ENCODE results near the gene B4GALT3. TPM values are rescaled to one million over a fixed set of nuclear protein-coding genes. Genes with fewer than 3 reads are reported as not detected.

Gene B4GALT3
- total and polyA plus RNA-seq, 4 experiments from 2014 or later, result 55.9 to 71.5 (median 62.5) TPM

GRCh38 chr1:161195171-161195570 is 17.9 kb upstream of the B4GALT3 start:
- CTCF ChIA-PET (ENCODE audit: partially characterized antibody), result interaction anchor here (1.3 to 10.9 kb wide), 5 partner anchors 8 to 40 kb away, joined by 3 to 131 read pairs (median 115); partner anchors contain the start of genes APOA2, NDUFS2, PPOX and TOMM40L
- Mint-ChIP-seq H3K4me3 (peak overlapping the region in 2 of 8 donors; percentile 11 to 12), H3K36me3 (peaks cover 0 to 2% of the 10 kb centered on the region in 2 donors), H3K27ac (peak overlapping the region in 3 of 7 donors; percentile 15 to 72 (median 25)), H3K27me3 (peaks cover 0 to 1% of the 10 kb centered on the region in 2 donors), H3K4me1 (peaks cover 16 to 31% (median 24%) of the 10 kb centered on the region in 4 donors), H3K9me3 (no peaks in the 10 kb centered on the region)
- Histone ChIP-seq H3K9me3 (ENCODE audit: control insufficient read depth in 1 of 2, low read length in 2 of 2) (no peaks in the 10 kb centered on the region), H3K27me3 (ENCODE audit: insufficient read depth, low read length) (no peaks in the 10 kb centered on the region), H3K4me1 (ENCODE audit: insufficient read depth, low read length) (peaks cover 36% of the 10 kb centered on the region), H3K4me3 (ENCODE audit: low read length in 2 of 2) (no peak overlapping the region), H3K27ac (ENCODE audit: low read depth, low read length) (no peak overlapping the region), H3K36me3 (ENCODE audit: insufficient read depth, low read length) (no peaks in the 10 kb centered on the region)
- intact Hi-C loops (cut with micrococcal nuclease), result no loop called here
- POLR2A ChIA-PET (ENCODE audit: partially characterized antibody), result interaction anchor here (1.4 to 5.7 kb wide), 2 partner anchors 30 kb away, joined by 5 to 37 read pairs; partner anchors contain the start of genes PPOX and TOMM40L
- no peak for DNase-seq

- POLR2A ChIA-PET (ENCODE audit: partially characterized antibody), result interaction anchor here (1.3 to 10.4 kb wide), 6 partner anchors 8 to 32 kb away, joined by 3 to 134 read pairs (median 22); partner anchors contain the start of genes ADAMTS4, NDUFS2, PPOX and TOMM40L
- H3K27me3 Mint-ChIP-seq, result no peaks in the 10 kb centered on the region
- no peak for DNase-seq
- H3K4me3 Mint-ChIP-seq, result no peak overlapping the region
- intact Hi-C loops (cut with micrococcal nuclease), result no loop called here
- H3K4me1 Mint-ChIP-seq, result peaks cover 17 to 36% (median 26%) of the 10 kb centered on the region in 4 donors
- Histone ChIP-seq H3K36me3 (ENCODE audit: insufficient read depth, low read length) (no peaks in the 10 kb centered on the region), H3K9me3 (ENCODE audit: control insufficient read depth in 1 of 2, low read length in 2 of 2) (no peaks in the 10 kb centered on the region), H3K4me3 (ENCODE audit: low read length in 2 of 2) (no peak overlapping the region), H3K27me3 (ENCODE audit: insufficient read depth, low read length) (no peaks in the 10 kb centered on the region), H3K4me1 (ENCODE audit: insufficient read depth, low read length) (peaks cover 37% of the 10 kb centered on the region), H3K27ac (ENCODE audit: low read depth, low read length) (no peak overlapping the region)
- no peak overlapping the region for H3K27ac Mint-ChIP-seq
- H3K9me3 Mint-ChIP-seq, result no peaks in the 10 kb centered on the region
- CTCF ChIA-PET (ENCODE audit: partially characterized antibody), result interaction anchor here (0.6 to 10.9 kb wide), 11 partner anchors 8 to 97 kb away, joined by 3 to 131 read pairs (median 16); partner anchors contain the start of genes APOA2, NDUFS2, PPOX and TOMM40L
- H3K36me3 Mint-ChIP-seq, result peaks cover 0 to 2% of the 10 kb centered on the region in 2 donors
These were observed 16.4 kb upstream of the B4GALT3 start for GRCh38 chr1:161193561-161194235.

- H3K4me1 ChIP-seq (ENCODE audit: insufficient read depth, low read length), result peaks cover 47% of the 10 kb centered on the region
- ChIA-PET POLR2A (ENCODE audit: partially characterized antibody) (interaction anchor here (1.2 to 10.4 kb wide), 13 partner anchors 7 to 197 kb away, joined by 3 to 134 read pairs (median 6); partner anchors contain the start of genes ADAMTS4, B4GALT3, NDUFS2 and PPOX), CTCF (ENCODE audit: partially characterized antibody) (interaction anchor here (0.6 to 10.9 kb wide), 24 partner anchors 7 to 192 kb away, joined by 3 to 131 read pairs (median 6); partner anchors contain the start of genes APOA2, B4GALT3, NDUFS2 and PPOX)
- no peaks in the 10 kb centered on the region for H3K9me3 ChIP-seq (ENCODE audit: control insufficient read depth in 1 of 2, low read length in 2 of 2)
- Mint-ChIP-seq H3K9me3 (no peaks in the 10 kb centered on the region), H3K27me3 (no peaks in the 10 kb centered on the region), H3K4me1 (peaks cover 22 to 43% (median 32%) of the 10 kb centered on the region in 4 donors), H3K27ac (peak overlapping the region; percentile 14 to 92 (median 82)), H3K4me3 (peak overlapping the region in 4 of 8 donors; percentile 17 to 53 (median 32)), H3K36me3 (peaks cover 0 to 2% of the 10 kb centered on the region in 2 donors)
- intact Hi-C loops (cut with micrococcal nuclease), result loop anchor here (1.0 kb wide), 4 partner anchors 10 to 190 kb away; no protein-coding TSS in a partner anchor
- no peak overlapping the region for H3K27ac ChIP-seq (ENCODE audit: low read depth, low read length)
- H3K27me3 ChIP-seq (ENCODE audit: insufficient read depth, low read length), result no peaks in the 10 kb centered on the region
- H3K4me3 ChIP-seq (ENCODE audit: low read length in 2 of 2), result no peak overlapping the region
- DNase-seq, result peak; percentile 66 to 74 (median 71)
- H3K36me3 ChIP-seq (ENCODE audit: insufficient read depth, low read length), result no peaks in the 10 kb centered on the region
These were observed 15.5 kb upstream of the B4GALT3 start for GRCh38 chr1:161192476-161193465.

DNA sequence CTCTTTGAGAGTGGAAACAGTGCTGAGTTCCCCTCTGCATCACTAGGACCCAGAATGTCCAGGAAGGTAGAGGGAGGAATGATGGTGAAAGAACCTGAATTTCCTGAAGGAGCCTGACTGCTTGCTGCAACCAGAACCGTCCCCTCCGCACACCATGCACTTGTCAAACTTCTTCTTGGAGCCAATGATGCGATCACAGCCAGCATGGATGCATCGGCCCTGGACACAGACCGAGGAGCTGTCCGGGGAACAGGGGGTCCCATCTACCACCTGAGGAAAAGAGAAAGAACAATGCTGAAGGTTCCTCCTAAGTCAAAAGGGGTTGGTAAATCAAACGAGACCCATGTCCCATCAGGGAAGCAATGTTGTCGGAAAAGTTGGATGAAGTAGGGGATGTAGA is 14.7 kb upstream of the B4GALT3 start:
- Histone ChIP-seq H3K27me3 (ENCODE audit: insufficient read depth, low read length) (no peaks in the 10 kb centered on the region), H3K9me3 (ENCODE audit: control insufficient read depth in 1 of 2, low read length in 2 of 2) (no peaks in the 10 kb centered on the region), H3K27ac (ENCODE audit: low read depth, low read length) (no peak overlapping the region), H3K36me3 (ENCODE audit: insufficient read depth, low read length) (no peaks in the 10 kb centered on the region), H3K4me3 (ENCODE audit: low read length in 2 of 2) (no peak overlapping the region), H3K4me1 (ENCODE audit: insufficient read depth, low read length) (peaks cover 55% of the 10 kb centered on the region)
- Mint-ChIP-seq H3K27me3 (no peaks in the 10 kb centered on the region), H3K27ac (peak overlapping the region in 4 of 7 donors; percentile 12 to 64 (median 41)), H3K4me1 (peaks cover 29 to 51% (median 40%) of the 10 kb centered on the region in 4 donors), H3K36me3 (peaks cover 0 to 2% of the 10 kb centered on the region in 2 donors), H3K4me3 (no peak overlapping the region), H3K9me3 (no peaks in the 10 kb centered on the region)
- DNase-seq, result no peak
- intact Hi-C loops (cut with micrococcal nuclease), result loop anchor here (1.0 kb wide), 4 partner anchors 10 to 190 kb away; no protein-coding TSS in a partner anchor
- ChIA-PET CTCF (ENCODE audit: partially characterized antibody) (interaction anchor here (0.9 to 10.9 kb wide), 20 partner anchors 11 to 193 kb away, joined by 3 to 131 read pairs (median 11); partner anchors contain the start of genes APOA2, B4GALT3, NDUFS2 and PPOX), POLR2A (ENCODE audit: partially characterized antibody) (interaction anchor here (1.2 to 10.4 kb wide), 11 partner anchors 9 to 197 kb away, joined by 3 to 134 read pairs (median 7); partner anchors contain the start of genes ADAMTS4, B4GALT3, NDUFS2 and PPOX)

DNA sequence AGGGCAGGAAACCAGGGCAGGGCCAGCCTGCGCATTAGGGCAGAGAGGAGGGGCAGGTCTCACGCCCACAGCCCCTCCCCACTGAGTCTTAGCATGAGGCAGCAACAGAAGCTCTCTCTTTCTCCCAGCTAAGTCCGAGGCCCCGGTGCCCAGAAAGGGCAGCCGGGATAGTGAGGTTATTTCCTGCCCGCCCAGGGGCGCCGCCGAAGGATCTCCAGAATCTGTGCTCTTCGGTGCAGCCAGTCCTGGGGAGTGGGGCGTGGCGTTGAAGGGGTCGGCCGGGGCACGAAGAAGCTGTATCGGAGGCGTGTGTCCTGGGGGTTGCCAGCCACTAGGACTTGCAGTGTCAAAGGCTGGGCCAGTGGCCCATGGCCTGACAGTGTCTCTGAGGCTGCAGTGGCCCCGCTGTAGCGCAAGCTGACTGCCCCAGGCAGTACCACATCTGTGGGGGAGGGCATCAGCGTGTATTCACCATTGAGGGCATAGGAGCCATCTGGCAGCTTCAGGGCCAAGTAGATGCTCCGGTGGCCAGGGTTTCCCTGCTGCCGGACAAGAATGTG is 13.7 kb upstream of the B4GALT3 start:
- CTCF ChIA-PET (ENCODE audit: partially characterized antibody), result interaction anchor here (1.2 to 10.9 kb wide), 19 partner anchors 10 to 194 kb away, joined by 3 to 131 read pairs (median 12); partner anchors contain the start of genes APOA2, B4GALT3, NDUFS2 and PPOX
- Mint-ChIP-seq H3K27me3 (no peaks in the 10 kb centered on the region), H3K27ac (peak overlapping the region in 4 of 7 donors; percentile 32 to 85 (median 48)), H3K4me3 (peak overlapping the region in 1 of 8 donors; percentile 17), H3K9me3 (no peaks in the 10 kb centered on the region), H3K36me3 (peaks cover 0 to 2% of the 10 kb centered on the region in 2 donors), H3K4me1 (peaks cover 33 to 60% (median 48%) of the 10 kb centered on the region in 4 donors)
- Histone ChIP-seq H3K27me3 (ENCODE audit: insufficient read depth, low read length) (no peaks in the 10 kb centered on the region), H3K9me3 (ENCODE audit: control insufficient read depth in 1 of 2, low read length in 2 of 2) (no peaks in the 10 kb centered on the region), H3K4me3 (ENCODE audit: low read length in 2 of 2) (no peak overlapping the region), H3K36me3 (ENCODE audit: insufficient read depth, low read length) (no peaks in the 10 kb centered on the region), H3K27ac (ENCODE audit: low read depth, low read length) (no peak overlapping the region), H3K4me1 (ENCODE audit: insufficient read depth, low read length) (peaks cover 64% of the 10 kb centered on the region)
- POLR2A ChIA-PET (ENCODE audit: partially characterized antibody), result interaction anchor here (0.6 to 10.4 kb wide), 9 partner anchors 9 to 198 kb away, joined by 3 to 134 read pairs (median 16); partner anchors contain the start of genes ADAMTS4, B4GALT3, NDUFS2 and PPOX
- DNase-seq, result no peak
- intact Hi-C loops (cut with micrococcal nuclease), result no loop called here

DNA sequence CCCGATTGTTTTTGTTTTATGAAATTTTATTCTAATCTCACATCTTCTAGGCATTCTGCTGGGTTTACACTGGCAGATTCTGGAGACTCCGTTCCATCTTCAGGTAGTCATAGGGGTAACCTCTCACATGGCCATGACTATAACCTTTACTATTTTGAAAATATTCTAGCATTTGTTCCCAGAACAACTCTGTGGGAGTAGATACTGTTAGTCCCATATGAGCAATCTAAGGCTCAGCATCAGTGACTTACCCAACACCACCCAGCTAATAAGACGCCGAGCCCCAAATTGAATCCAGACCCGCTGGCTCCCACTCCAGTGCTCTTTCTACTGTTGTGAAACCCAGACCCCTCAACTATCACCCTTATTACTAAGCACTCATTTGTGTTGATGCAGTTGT is 11.7 kb upstream of the B4GALT3 start:
- H3K27ac ChIP-seq (ENCODE audit: low read depth, low read length), result no peak overlapping the region
- peaks cover 83% of the 10 kb centered on the region for H3K4me1 ChIP-seq (ENCODE audit: insufficient read depth, low read length)
- no peaks in the 10 kb centered on the region for H3K36me3 ChIP-seq (ENCODE audit: insufficient read depth, low read length)
- no peaks in the 10 kb centered on the region for H3K27me3 ChIP-seq (ENCODE audit: insufficient read depth, low read length)
- ChIA-PET POLR2A (ENCODE audit: partially characterized antibody) (interaction anchor here (1.8 to 10.4 kb wide), 4 partner anchors 7 to 23 kb away, joined by 6 to 134 read pairs (median 55); partner anchors contain the start of genes ADAMTS4, NDUFS2 and PPOX), CTCF (ENCODE audit: partially characterized antibody) (interaction anchor here (10.9 kb wide), 1 partner anchor 23 kb away, joined by 115 read pairs; the partner anchor contains the start of gene PPOX)
- H3K27me3 Mint-ChIP-seq, result no peaks in the 10 kb centered on the region
- H3K4me1 Mint-ChIP-seq, result peaks cover 41 to 71% (median 60%) of the 10 kb centered on the region in 4 donors
- H3K9me3 Mint-ChIP-seq, result no peaks in the 10 kb centered on the region
- H3K9me3 ChIP-seq (ENCODE audit: control insufficient read depth in 1 of 2, low read length in 2 of 2), result no peaks in the 10 kb centered on the region
- DNase-seq, result no peak
- peak overlapping the region in 5 of 7 donors; percentile 35 to 84 (median 72) for H3K27ac Mint-ChIP-seq
- H3K36me3 Mint-ChIP-seq, result peaks cover 0 to 2% of the 10 kb centered on the region in 2 donors
- H3K4me3 Mint-ChIP-seq, result peak overlapping the region in 2 of 8 donors; percentile 26 to 30
- no peak overlapping the region for H3K4me3 ChIP-seq (ENCODE audit: low read length in 2 of 2)
- intact Hi-C loops (cut with micrococcal nuclease), result loop anchor here (5.0 kb wide), 1 partner anchor 37 kb away; the partner anchor contains the start of gene UFC1

All from CD4-positive, alpha-beta memory T cell (primary cell).